Transverse colon (tissue), 4 donors: ENCODE data around the gene PRSS56. TPM values are rescaled to one million over a fixed set of nuclear protein-coding genes. Genes with fewer than 3 reads are reported as not detected.

ENCODE experiments used
- DNase-seq: peaks from one replicate; pipeline ENCODE4 v3.0.0-alpha.2; 2019
- H3K27ac ChIP-seq, 4 donors: fragments of 200-600 bp; sonication (generic); 2 replicates each; pipeline ENCODE4 v1.5.1; 2016 to 2018; ENCODE audit warnings: inconsistent platforms in 4 of 4
- H3K27me3 ChIP-seq: fragments of 200-600 bp; sonication (generic); 2 replicates; pipeline ENCODE4 v1.5.1; 2017; ENCODE audit warnings: inconsistent platforms
- H3K36me3 ChIP-seq, 4 donors: fragments of 200-600 bp; sonication (generic); 2 replicates each; pipeline ENCODE4 v1.5.1; 2017 to 2019; ENCODE audit warnings: inconsistent platforms in 4 of 4
- H3K4me1 ChIP-seq, 4 donors: fragments of 200-600 bp; sonication (generic); 2 replicates each; pipeline ENCODE4 v1.5.1; 2017 to 2020; ENCODE audit warnings: inconsistent platforms in 4 of 4
- H3K4me3 ChIP-seq, 4 donors: fragments of 200-600 bp; sonication (generic); 1 replicate in 1 of 4; 2 replicates in 3 of 4; pipeline versions ENCODE4 v1.5.1 to v1.6.1; 2017 to 2019; ENCODE audit warnings: inconsistent platforms in 4 of 4
- H3K9me3 ChIP-seq, 2 donors: fragments of 200-600 bp; sonication (generic); 2 replicates each; pipeline ENCODE4 v1.5.1; 2017 to 2019; ENCODE audit warnings: inconsistent platforms in 2 of 2
- EP300 ChIP-seq: sonication (generic); formaldehyde crosslinking; IDR thresholded peaks from one replicate; pipeline ENCODE4 v1.6.1; 2017; ENCODE audit warnings: antibody characterized with exemption, low read depth
- POLR2A ChIP-seq: fragments of 450-650 bp; IDR thresholded peaks from one replicate; pipeline ENCODE4 v1.6.1; 2016; ENCODE audit warnings: antibody characterized with exemption, mild to moderate bottlenecking, moderate library complexity
- POLR2AphosphoS5 ChIP-seq, 3 donors: sonication (generic); formaldehyde crosslinking; IDR thresholded peaks; one replicate each; pipeline ENCODE4 v1.6.1; 2016; ENCODE audit warnings: antibody characterized with exemption in 3 of 3
- WGBS, 2 donors: methylation state at CpG; one replicate each; pipeline ENCODE4 v1.1.5; 2018; ENCODE audit warnings: low coverage in 1 of 2; 5-methylcytosine and 5-hydroxymethylcytosine counted together
- in situ Hi-C, 4 donors: fragments of 200-750 bp; cut with MboI; loops; one replicate each; pipeline versions ENCODE4 v1.15.0 to v1.15.1; 2017; ENCODE audit warnings: low sequenced_read_pairs in 3 of 4, low pct_ligation_motif_present in 1 of 4, low pct_unique_long_range_greater_than_20kb in 1 of 4
- intact Hi-C: fragments of 100-400 bp; cut with DNase I; formaldehyde crosslinking; loops from one replicate; pipeline ENCODE4 v1.15.1; 2023; ENCODE audit warnings: low total_unique reads
- total RNA-seq, 4 donors: library from RNA; depleted of rRNA; stranded (reverse); fragments of >200 nt; gene quantifications; one replicate each; pipeline ENCODE4 v1.1.0, GENCODE V29; 2016
- TF ChIP-seq, protein P1 (sequence below), 5 experiments: fragments of 200-600 bp in 3 of 5; fragments of 450-650 bp in 2 of 5; sonication (generic) in 3 of 5; IDR thresholded peaks; 1 replicate in 2 of 5; 2 replicates in 3 of 5; pipeline ENCODE4 v1.5.1; 2016 to 2017; ENCODE audit warnings: antibody characterized with exemption in 5 of 5, inconsistent platforms in 3 of 5, mild to moderate bottlenecking in 2 of 5, moderate library complexity in 1 of 5

Gene PRSS56
- total RNA-seq, 4 donors from 2014 or later = not detected

DNA sequence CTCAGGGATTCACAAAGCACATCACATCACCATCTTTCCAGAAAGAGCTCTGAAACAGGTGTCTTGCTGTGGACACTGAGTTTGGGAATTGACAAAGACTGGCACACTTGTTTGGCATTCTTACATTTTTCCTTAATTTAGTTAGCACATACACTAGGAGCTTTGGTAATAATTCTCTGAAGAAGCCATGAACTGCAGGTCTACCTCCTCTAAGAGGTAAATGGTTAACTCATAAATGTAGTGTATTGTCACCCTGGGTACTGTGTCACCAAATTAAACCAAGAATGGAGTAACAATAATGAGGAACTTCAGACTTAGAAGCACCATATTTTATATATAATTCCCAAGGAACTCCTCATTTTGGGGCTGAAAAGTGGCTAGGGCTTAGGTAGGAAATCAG, 52.9 kb downstream of the PRSS56 start:
- H3K27ac ChIP-seq = peak overlapping the region in 3 of 4 donors; percentile 75 to 79 (median 77)
- peaks cover 0 to 27% (median 13%) of the 10 kb centered on the region in 4 donors for H3K4me1 ChIP-seq
- no peak for TF ChIP-seq POLR2AphosphoS5 (IDR thresholded peaks at IDR 0.05)
- no peaks in the 10 kb centered on the region for H3K27me3 ChIP-seq
- no peaks in the 10 kb centered on the region for H3K9me3 ChIP-seq
- no peak for DNase-seq
- H3K36me3 ChIP-seq = peaks cover 0 to 44% (median 10%) of the 10 kb centered on the region in 4 donors
- in situ Hi-C loops (no loop called here), intact Hi-C loops (no loop called here)
- no peak overlapping the region for H3K4me3 ChIP-seq

DNA sequence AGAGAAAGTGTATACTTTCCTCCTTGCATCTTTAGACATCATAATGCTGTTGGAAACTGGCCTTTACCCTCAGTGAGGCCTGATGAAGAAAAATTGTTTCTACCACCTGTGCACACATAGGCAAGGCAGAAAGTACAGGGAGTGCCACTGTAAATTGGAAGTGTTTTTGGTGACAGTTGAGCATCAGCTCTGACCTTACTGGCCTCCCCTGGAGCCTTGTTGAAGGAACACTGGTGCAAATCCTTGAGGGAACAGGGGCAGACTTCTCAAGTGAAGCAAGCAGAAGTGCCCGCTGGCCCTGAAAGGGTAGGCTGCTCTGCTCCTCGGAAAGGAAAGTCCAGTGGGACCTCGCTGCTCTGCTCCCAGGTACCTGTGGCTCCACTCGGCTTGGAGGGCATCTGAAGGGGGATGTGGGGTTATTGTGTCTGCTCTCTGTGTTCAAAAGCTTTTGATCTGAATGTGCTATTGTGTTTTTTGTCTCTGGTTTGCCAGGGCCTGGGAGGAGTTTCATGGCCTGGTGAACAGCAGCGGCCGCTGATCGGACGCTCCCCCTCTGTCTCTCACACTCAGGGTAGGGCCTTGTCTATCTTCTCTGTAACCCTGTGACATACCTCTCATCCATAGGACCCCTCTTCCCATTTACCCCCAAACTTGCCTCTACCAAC, 53.7 kb downstream of the PRSS56 start:
- Histone ChIP-seq H3K27ac (peak overlapping the region in 3 of 4 donors; percentile 75 to 79 (median 77)), H3K9me3 (no peaks in the 10 kb centered on the region), H3K27me3 (no peaks in the 10 kb centered on the region), H3K36me3 (peaks cover 0 to 36% (median 6%) of the 10 kb centered on the region in 4 donors), H3K4me1 (peaks cover 0 to 23% (median 10%) of the 10 kb centered on the region in 4 donors), H3K4me3 (peak overlapping the region in 3 of 4 donors; percentile 0 to 18 (median 8))
- peak; percentile 17 for TF ChIP-seq POLR2A
- TF ChIP-seq EP300 = no peak
- TF ChIP-seq, protein P1, sequence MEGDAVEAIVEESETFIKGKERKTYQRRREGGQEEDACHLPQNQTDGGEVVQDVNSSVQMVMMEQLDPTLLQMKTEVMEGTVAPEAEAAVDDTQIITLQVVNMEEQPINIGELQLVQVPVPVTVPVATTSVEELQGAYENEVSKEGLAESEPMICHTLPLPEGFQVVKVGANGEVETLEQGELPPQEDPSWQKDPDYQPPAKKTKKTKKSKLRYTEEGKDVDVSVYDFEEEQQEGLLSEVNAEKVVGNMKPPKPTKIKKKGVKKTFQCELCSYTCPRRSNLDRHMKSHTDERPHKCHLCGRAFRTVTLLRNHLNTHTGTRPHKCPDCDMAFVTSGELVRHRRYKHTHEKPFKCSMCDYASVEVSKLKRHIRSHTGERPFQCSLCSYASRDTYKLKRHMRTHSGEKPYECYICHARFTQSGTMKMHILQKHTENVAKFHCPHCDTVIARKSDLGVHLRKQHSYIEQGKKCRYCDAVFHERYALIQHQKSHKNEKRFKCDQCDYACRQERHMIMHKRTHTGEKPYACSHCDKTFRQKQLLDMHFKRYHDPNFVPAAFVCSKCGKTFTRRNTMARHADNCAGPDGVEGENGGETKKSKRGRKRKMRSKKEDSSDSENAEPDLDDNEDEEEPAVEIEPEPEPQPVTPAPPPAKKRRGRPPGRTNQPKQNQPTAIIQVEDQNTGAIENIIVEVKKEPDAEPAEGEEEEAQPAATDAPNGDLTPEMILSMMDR (IDR thresholded peaks at IDR 0.05) = no peak
- peak in 1 of 3 donors; percentile 38 for TF ChIP-seq POLR2AphosphoS5 (IDR thresholded peaks at IDR 0.05)
- DNase-seq = no peak
- in situ Hi-C loops (no loop called here), intact Hi-C loops (no loop called here)
- WGBS, 2 donors = 94% methylated on average over 8 of the region's 8 CpGs; no CpG with 5 or more reads in 1 of the 2 donors

DNA sequence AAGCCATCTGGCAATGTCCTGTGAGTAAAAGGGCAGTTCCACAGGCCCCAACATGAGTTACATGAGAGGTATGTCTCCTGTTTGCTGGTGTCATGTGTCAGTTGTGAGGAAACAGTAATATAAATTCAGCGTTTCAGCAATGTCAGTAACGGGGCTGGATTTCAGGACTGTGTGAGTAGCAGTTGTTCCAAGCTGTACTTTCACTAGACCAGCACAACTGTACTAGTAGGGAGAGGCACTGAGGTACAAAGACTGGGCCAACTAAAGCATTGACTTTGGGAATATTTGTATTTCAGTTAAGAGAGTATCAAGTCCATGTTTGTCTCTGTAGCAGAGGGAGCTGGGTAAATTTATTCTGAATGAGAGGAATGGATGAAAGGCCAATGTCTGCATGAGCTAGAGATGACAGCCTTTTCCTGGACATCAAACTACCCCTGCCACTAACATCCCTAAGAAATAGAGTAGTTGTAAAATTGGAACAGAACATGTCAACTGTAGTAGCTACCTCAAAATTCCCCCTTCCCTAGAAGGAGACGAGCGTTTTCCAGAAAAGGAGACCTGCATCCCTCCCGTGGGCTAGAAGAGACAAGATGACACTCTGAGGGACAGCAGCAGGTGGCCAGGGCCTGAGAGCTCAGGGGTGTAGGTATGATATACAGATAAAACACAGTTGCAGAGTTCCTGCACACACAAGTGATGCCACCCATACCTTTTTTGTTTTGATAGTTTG, 54.7 kb downstream of the PRSS56 start:
- Histone ChIP-seq H3K27me3 (no peaks in the 10 kb centered on the region), H3K36me3 (peaks cover 0 to 26% (median under 1%) of the 10 kb centered on the region in 4 donors), H3K4me3 (peak overlapping the region in 2 of 4 donors; percentile 0 to 18), H3K27ac (peak overlapping the region in 3 of 4 donors; percentile 75 to 79 (median 77)), H3K9me3 (no peaks in the 10 kb centered on the region), H3K4me1 (peaks cover 0 to 27% (median 13%) of the 10 kb centered on the region in 4 donors)
- 57 to 84% methylated on average over 1 to 5 of the region's 5 CpGs for WGBS, 2 donors
- intact Hi-C loops = no loop called here
- in situ Hi-C loops = no loop called here
- DNase-seq = no peak
- TF ChIP-seq, protein P1 (IDR thresholded peaks at IDR 0.05) = no peak
- TF ChIP-seq POLR2A (no peak), POLR2AphosphoS5 (IDR thresholded peaks at IDR 0.05) (no peak), EP300 (no peak)

Other genes with a start within 250 kb of the PRSS56 start
- not detected for gene ALPP, start 141.6 kb upstream of the PRSS56 start, total RNA-seq
- gene ALPG, start 113.5 kb upstream of the PRSS56 start, total RNA-seq = not detected
- 10 to 100 TPM in 3 of 4 donors, 1 to 10 TPM in 1; 4.2 to 50.9 (median 25.9) TPM for gene ALPI, start 64.2 kb upstream of the PRSS56 start, total RNA-seq
- gene ECEL1, start 32.6 kb upstream of the PRSS56 start, total RNA-seq = not detected
- not detected for gene CHRND, start 5.8 kb downstream of the PRSS56 start, total RNA-seq
- not detected for gene CHRNG, start 19.3 kb downstream of the PRSS56 start, total RNA-seq
- 10 to 100 TPM in 2 of 4 donors, 1 to 10 TPM in 2; 4.6 to 23.1 (median 11.9) TPM for gene TIGD1, start 30.2 kb downstream of the PRSS56 start, total RNA-seq
- 1,000 to 10,000 TPM in 1 of 4 donors, 10 to 100 TPM in 3; 46.0 to 2,324 (median 55.7) TPM for gene EIF4E2, start 30.3 kb downstream of the PRSS56 start, total RNA-seq
- 1 to 10 TPM in 3 of 4 donors, not detected in 1; 1.6 to 6.1 (median 3.7) TPM for gene EFHD1, start 113.2 kb downstream of the PRSS56 start, total RNA-seq
- 100 to 1,000 TPM in 1 of 4 donors, 10 to 100 TPM in 3; 40.8 to 146 (median 76.0) TPM for gene GIGYF2, start 176.9 kb downstream of the PRSS56 start, total RNA-seq